ENCODE data around the gene ZBTB7A.
A peak's percentile ranks its signal among the peaks of the same experiment; 100 is the strongest.

Gene ZBTB7A

DNA sequence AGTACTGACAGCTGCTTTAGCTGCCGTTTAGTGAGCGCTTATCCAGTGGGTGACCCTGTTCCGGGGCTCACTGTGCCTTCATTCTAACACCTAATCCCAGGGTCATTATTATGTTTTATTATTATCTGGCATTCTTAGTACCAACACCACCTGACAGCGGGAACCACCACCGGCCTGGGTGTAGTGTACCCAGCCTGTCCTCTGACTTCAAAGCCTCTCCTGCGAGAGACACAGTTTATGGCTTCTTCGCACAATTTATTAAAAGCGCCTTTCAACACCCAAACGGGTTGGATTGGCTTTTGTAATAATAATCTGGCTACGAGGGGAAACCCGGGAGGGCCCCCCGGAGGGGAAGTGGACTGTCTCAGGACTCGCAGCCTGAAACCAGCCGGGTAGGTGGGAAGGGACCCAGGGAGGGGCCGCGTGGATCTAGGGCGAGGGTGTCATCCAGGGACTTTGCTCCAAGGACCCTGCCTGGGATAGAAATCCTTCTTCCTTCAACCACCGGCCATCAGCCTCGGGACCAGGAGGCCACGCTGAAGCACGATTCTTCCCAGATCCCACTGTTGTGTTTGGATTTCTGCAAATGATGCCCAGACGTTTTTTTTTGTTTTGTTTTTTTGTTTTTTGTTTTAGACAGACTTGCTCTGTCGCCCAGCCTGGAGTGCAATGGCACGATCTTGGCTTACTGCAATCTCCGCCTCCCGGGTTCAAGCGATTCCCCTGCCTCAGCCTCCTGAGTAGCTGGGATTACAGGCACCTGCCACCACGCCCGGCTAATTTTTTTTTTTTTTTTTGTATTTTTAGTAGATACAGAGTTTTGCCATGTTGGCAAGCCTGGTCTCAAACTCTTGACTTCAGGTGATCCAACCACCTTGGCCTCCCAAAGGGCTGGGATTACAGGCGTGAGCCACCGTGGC lies 1.6 kb upstream of the ZBTB7A start:
- DNase-seq (ENCODE audit: low read depth in 2 of 3, low spot score in 2 of 3): no peak

DNA sequence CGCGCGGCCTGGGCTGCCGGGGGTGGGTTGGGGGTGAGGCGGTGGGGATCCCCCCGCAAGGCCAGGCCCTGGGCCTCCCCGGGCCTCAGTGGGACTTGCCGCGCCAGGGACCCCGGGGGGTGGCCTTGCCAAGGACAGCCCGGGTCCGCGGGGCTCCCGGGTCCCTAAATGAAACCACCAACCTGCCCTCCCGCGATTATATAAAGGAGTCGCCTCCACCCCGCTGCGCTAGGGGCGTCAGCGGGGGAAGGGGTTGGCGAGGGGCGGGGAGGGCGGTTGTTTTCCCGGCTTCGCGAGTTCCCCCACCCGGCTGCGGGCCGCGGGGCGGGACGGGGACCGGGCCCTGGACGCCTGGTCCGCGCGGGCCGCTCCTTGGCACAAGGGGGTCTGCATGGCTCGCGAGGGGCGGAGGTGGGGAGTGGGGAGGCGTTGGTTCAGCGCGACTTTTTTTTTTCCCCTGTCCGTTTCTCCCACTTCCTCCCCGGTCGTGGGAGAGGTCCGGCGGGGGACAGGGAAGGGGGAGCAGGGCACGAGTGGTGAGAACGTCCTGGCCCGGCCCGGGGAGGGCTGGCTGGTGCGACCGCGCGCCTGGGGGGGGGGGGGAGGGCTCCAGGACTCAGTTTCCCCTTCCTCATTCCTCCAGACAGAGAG lies 822 bp upstream of the ZBTB7A start:
- no peak for DNase-seq (ENCODE audit: low read depth in 2 of 3, low spot score in 2 of 3)

DNA sequence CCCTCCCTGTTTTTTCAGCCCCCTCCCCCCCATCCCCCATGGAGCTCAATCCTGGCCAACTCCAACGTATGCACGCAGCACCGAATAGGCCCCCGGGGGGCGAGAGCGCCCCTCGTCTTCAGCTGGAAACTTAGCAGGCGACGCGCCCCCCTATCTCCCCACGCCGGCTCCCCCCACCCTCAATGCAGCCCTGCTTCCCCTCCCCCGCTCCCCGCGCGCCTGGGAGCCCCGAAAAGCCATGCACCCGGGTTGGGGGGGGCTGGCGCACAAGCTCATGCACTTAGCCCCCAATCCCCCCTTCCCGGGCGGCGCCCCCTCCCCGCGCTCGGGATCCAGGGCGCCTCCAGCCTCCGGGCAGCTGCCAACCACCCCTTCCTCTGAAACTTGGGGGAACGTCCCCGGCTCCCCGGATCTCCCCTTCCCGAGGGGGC lies 508 bp downstream of the ZBTB7A start:
- no peak for DNase-seq (ENCODE audit: low read depth in 2 of 3, low spot score in 2 of 3)

DNA sequence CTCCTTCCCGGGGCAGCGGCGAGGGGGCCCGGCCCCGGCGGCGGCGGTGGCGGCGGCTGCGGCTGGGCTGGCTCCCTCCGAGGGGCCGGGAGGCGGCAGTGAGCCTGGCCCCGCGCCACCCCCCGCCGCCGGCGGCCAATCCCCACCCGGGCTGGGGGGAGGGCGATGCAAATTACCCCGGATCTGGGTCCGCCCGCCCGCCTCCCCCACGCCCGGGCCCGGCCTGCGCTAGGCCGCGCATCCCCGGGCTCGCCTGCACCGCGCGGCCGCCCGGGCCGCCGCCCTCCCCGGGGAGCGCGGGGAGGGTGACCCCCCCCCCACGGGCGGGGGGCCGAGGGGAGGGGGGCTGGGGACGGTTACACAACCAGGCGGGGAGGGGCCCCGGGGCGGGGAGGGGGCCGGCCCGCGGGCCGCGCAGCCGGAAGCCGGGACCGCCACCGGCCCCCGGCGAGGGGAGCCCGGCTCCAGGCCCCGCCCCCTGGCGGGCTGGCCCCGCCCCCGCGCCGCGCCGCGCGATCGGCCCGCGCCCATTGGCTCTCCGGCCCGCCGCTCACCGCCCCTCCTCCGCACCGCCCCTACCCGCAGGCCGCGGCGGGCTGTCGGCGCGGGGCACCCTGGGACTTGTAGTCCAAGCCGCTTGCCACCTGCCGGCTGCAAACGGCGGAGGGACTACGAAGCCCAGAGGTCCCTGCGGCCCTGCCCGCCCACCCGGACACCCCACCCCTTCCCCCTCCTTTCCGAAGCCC lies 1.1 kb downstream of the ZBTB7A start:
- DNase-seq (ENCODE audit: low read depth in 2 of 3, low spot score in 2 of 3): peak; percentile 84 to 96 (median 92)

DNA sequence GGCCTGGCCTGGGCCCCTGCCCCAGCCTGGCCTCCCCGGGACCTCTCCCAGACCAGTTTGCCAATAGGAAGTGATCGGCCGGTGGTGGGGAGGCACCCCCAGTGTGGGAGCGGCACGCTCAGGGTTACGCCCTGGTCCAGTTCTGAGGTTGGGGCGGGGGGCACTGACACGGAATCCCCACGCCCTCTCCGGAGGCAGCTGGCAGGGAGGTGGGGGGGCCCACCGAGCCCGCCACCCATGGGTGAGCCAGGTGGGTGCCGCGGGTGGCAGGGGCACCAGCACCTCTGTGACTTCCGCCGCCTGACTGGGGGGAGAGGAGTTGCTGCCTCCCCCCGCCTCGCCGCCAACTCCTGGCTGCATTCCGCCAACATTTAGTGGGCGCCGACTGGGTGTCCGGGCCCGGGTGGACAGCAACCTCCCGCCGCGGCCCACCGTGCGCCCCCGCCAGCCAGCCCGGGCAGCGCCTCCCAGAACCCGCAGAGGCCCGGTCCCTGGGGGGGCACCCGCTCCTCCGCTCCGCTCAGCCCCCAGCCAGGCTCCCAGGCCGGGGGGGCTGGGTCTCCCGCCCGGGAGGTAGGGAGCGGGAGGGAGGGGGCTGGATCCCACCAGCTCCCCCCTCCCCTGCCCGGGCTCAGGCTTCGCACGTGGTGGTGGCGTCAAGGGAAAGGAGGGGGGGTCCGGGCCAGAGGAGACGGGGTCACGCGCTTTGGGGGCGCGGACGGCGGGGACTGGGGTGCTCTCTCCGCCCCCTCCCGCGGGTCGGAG lies 2.0 kb downstream of the ZBTB7A start:
- no peak for DNase-seq (ENCODE audit: low read depth in 2 of 3, low spot score in 2 of 3)

DNA sequence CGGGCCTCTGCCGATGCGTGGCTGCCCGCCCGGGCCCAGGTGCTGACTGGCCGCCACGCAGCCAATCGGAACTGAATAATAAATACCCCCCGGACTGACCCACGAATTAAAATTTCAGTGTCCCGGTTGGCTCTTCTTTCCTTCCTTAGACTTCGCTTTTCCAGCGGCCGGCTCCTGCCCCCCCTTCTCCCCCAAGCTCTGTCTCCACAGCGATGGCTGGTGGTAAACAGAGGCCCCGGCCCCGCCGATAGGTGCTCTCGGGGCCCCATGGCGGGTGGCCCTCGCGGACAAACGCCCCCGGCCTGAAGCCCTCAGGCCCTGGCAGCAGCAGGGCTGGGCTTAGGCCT lies 2.6 kb downstream of the ZBTB7A start:
- DNase-seq (ENCODE audit: low read depth in 2 of 3, low spot score in 2 of 3): no peak

DNA sequence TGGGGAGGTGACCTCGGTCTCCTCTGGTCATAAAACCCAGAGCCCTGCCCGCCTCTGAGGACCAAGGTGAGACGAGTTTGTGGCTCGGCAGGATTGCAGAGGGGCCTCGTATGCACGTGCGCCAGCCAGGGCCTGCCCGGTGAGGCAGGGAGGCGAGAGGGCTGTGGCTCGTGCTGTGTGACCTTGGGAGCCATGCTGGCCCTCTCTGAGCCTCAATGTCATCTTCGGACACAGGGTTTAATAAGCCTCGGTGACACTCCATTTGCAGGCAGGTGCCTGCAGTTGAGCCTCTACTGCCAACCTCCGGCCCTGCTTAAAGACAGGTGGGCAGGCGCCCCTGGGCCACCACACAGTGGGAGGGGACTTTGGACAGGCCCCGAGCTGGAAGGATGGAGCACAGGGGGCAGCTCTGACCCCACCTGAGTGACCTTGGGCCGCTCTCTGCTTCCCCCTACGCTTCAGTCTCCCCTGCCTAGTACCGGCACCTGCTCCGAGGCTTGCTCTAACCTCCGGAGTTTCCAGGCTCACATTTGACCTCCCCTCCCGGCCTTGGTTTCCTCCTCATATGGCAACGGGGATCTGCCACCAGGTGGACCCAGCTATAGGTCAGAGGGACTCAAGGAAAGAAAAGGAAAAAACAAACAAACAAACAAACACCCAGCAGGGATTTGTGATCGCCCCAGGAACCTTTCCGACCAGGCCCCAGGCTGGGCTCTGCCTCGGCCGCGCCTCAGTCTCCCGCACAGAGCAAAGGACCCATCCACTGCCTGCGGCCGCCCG lies 3.1 kb downstream of the ZBTB7A start:
- no peak for DNase-seq (ENCODE audit: low read depth in 2 of 3, low spot score in 2 of 3)

DNA sequence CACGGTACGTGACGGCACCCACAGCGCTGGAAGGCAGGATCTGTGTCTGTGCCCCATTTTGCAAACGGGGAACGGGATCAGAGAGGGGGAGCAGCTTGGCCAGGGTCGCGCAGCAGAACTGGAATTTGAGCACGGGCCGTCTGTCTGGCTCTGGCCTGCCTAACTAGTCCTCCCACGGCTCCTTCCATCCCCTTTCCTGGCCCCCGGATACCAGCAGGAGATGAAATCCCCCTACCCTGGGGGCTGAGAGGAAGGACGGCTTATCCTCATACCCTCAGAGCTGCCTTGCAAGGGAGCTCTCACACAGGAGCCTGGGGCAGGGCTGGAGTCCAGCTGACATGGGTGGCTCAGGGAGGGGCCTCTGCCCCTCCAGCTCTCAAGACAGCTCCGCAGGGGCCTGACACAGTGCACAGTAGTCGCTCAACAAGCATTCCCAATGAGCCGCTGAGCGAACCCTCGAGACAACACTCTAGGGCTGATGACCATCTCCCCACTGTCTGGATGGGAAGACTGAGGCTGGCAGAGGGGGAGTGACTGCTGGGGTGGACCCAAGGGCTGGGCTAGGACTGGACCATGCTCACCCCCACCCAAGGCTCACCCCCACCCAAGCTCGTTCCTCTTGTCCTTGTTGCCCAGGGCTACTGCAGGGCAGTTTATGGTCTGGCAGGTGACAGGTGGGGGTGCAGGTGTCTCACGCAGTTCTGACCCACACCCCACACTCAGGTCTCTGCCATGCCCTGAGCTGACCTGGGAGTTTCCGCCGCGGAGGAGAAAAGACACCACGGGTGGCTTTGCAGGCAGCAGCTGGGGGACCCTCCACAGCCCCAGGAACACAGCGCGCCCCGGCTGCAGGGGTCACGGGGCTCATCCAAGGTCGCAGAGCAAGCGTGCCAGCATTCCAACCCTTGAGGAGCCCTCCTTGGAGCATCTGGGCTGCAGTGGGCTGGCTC lies 4.0 kb downstream of the ZBTB7A start:
- no peak for DNase-seq (ENCODE audit: low read depth in 2 of 3, low spot score in 2 of 3)

DNA sequence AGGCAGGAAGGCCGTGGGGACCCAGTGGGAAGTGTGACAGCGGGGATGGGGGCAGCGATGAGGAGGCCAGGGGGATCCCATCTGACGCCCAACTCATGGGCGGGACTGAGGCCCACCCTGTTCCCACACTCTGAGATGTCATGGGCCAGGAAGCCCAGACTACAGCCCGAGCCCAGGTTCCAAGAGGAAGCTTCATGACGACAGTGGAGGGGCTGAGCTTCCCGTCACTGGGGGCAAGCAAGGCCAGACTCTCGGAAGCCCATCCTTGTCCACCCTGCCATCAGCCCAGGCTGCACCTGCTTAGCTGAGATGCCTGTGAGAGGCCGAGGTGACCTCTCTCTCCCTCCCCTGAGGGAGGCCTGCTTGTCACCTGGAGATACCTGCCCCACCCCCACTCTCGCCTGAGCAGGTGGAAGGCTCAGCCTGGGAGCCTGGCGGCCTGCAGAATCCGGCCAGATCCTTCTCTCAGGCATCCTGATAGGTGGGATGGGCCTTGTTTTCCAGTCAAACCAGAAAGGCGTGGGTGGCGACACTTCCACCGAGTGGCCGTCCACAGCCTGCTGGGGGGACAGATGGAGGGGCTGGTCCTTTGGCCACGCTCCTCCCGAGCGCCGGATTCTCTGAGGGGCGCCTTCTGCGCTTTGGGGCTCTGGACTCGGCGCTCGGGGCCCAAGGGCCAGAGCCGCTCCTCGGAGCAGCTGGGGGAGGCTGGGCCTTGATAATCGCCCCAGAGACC lies 4.8 kb downstream of the ZBTB7A start:
- no peak for DNase-seq (ENCODE audit: low read depth in 2 of 3, low spot score in 2 of 3)

DNA sequence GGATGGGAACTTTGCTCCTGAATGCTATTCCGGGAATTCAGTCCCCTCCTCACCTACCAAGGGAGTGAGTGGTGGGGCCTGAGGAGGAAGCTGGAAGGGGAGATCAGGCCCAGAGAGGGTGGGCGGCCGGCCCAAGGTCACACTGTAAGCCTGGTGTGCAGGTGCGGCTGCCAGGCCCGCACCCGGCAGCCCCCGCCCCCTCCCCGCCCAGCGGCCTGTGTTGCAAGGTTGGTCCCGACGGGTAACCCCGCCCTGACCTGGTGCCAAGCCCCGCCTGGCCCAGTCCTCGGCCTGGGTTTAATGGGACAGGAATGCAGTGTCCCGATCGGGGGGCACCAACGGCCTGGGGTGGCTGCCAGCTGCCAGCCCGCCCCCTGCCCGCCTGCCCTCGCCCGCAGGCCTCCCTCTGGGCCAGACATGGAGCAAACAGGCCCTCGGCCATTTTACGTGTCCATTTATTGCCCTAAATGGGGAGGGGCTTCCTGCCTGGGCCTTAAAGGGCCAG lies 5.5 kb downstream of the ZBTB7A start:
- DNase-seq (ENCODE audit: low read depth in 2 of 3, low spot score in 2 of 3): no peak

DNA sequence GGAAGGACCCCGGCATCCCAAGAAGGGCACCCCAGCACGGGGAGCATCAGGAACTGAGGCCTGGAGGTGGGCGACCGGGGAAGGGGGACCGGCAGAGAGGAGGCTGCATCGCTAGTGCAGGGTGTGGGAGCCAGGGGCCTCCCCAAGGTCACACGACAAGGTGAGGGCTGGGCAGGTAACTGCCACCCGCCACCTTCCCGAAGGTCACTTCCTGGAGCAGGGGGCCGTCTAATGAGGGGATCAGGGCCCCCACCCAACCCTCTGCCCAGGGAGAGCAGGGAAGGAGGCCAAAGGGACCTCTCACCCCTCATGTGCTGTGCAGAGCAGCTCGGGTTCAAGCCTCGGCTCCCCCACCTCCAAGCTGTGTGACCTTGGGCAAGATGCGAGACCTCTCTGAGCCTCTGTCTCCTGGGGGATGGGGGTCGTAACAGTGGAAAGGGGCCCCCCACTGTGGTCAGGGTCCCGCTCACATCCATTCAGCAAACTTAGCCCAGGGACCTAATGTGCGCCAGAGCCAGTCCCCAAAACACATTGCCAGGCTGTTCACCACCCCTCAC lies 6.0 kb downstream of the ZBTB7A start:
- DNase-seq (ENCODE audit: low read depth in 2 of 3, low spot score in 2 of 3): no peak

DNA sequence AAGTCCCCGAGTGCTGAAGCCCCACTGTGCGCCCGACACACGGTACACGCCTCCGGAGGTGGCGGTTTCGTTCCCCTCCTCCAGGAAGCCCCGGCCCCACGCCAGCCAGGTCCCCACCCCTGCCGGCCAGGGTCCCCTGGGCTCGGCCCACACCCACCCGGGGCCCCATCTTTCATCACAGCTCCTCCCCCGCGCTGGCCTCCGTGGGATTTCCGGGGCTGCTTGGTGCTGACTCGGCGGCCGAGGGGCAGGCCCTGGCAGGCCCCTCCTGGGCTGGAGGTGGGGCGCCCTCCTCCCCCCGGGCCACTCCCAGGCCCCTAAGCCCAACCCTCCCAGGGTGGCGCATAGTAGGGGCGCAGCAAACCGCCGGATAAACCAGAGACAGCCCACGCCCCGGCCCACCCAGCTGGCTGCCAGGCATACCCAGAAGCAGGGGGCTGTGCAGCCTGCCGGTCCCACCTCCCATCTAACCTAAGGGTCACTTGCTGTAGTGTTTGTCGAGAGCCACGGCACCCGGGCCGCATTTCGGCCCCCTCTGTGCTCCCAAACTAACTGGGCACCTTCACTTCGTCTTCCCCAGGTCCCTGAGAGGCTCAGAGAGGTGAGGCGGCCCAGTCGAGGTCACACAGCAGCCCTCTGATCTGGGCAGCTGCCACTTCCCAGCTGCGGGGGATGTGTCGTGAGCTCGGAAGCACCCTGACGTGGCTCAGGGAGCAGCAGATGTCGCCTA lies 6.6 kb downstream of the ZBTB7A start:
- DNase-seq (ENCODE audit: low read depth in 2 of 3, low spot score in 2 of 3): peak in 1 of 3 experiments; percentile 71

DNA sequence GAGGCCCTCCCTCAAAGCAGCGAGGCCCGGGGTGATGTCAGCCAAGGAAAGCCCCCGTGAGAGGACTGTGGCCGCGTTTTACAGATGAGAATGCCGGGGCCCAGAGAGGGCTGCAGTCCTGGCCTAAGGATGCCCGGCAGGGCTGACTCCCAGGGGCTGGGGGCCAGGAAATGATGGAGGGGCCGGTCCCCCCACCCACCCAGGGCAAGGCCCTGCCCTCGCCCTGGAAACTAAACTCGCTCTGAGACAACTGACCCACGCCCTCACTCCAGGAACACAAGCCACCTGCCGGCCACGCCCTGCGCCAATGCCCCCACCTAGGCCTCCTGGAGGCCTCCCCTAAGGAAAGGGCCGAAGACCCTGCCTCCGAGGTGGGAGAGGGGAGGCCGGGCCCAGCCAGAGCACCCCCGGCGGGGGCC lies 7.2 kb downstream of the ZBTB7A start:
- DNase-seq (ENCODE audit: low read depth in 2 of 3, low spot score in 2 of 3): no peak

DNA sequence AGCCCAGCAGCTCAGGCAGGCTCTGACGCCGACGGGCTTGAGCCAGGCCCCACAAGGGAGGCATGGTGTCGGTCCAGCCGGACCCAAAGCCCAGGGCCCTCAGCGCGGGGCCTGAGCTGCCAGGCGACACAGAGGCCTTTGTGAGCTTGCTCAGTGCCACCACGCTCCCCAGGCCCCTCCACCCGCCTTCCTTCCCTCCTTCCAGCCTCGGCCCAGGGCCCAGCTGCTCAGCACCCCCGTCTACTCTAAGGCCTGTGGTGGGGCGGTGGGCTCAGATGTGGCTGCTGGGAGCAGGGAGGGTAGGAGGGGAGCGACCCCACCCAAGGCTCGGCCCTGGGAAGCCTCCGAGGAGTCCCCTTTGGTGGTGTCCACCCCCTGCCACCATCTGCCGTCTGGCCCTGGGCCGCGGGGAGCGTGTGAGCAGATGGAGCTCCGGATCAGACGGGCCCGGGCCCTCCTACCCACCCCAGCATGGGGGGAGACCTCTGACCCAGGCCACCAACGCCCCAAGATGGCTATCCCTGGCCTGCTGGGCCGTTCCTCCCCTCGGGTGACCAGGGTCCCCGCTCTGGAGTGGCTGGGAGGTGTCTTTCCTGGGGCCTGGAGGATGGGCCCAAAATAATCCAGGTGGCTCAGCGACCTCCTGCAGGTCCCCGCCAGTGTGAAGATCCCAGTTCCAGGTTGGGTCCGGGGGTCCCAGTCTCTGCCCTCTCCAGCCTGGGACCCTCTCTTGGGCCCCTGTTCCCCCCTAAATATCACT lies 7.8 kb downstream of the ZBTB7A start:
- no peak for DNase-seq (ENCODE audit: low read depth in 2 of 3, low spot score in 2 of 3)

DNA sequence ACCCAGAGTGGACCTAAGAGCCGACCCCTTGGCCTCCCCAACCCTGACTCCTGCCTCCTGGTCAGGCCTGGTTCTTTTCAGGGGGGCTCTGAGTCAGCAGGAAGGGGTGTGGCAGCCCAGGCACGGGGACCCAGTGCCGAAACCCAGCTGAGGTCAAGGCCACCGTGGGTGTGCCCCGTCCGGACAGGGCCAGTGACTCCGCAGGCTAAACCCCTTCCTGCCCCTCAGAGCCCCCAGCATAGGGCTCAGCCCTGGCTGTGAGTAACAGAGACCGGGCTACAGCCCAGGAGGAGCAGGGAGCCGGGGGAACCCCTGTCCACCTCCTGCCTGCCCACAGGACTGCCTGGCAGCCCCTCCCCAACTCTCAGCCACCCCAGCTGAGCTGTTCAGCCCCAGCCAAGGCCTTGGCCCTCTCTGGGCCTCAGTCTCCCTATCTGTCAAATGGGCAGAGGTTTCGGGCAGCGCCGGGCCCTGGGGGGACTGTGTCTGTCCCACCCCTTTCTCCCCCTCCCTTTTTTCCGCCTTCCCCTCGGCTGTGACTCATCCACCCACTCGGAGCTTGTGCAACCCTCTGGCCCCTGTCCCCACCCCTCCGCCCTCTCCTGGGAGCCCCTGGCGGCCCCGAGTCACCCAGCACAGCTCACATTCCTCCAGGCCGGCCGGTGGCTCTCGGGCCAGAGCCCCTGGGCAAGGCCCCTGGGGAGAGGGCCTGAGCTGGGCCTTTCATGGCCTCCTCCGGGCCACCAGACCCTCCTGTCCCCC lies 8.6 kb downstream of the ZBTB7A start:
- peak in 1 of 3 experiments; percentile 59 for DNase-seq (ENCODE audit: low read depth in 2 of 3, low spot score in 2 of 3)

DNA sequence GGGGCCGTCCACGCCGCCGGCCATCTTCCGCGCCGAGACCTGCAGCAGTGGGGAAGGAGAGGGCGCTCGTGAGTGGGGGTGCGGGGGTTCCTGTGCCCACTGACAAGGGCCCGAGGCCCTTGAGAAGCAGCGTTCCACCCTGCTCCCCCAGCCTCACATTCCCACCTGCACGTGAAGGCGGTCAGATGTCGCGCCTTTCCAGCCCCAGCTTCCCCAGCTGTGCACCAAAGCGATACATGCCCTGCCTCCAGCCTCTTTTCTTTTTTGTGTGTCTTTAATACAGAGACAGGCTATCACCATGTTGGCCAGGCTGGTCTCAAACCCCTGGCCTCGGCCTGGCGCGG lies 11.5 kb downstream of the ZBTB7A start:
- no peak for DNase-seq (ENCODE audit: low read depth in 2 of 3, low spot score in 2 of 3)
